Activated CD4-positive, CD25-positive, alpha-beta regulatory T cell treated with anti-CD3 and anti-CD28 coated beads, Interleukin-2, amount 50 U/mL, for 16 hours (primary cell): Measurements from ENCODE around the gene ANTXR1.
"Not testable (repeated sequence)": the region's sequence is repeated elsewhere in the genome, so short reads cannot be mapped to it uniquely, and the experiment has no call there.

Source experiments
- DNase-seq: peaks from one replicate; pipeline ENCODE4 v3.0.0-alpha.2; 2020; ENCODE audit warnings: low read depth, low spot score

ANTXR1 gene

GRCh38 chr2:69227716-69228115, 214.7 kb downstream of the ANTXR1 start:
- DNase-seq: no peak

- not testable (repeated sequence) for DNase-seq
Observed at GRCh38 chr2:69230946-69231345, 218.0 kb downstream of the ANTXR1 start.

- no peak for DNase-seq
Observed at GRCh38 chr2:69231612-69232277, 218.8 kb downstream of the ANTXR1 start.

GRCh38 chr2:69235835-69236234, 222.9 kb downstream of the ANTXR1 start:
- DNase-seq: not testable (repeated sequence)

GRCh38 chr2:69237070-69237670, 224.2 kb downstream of the ANTXR1 start:
- DNase-seq: no peak

- no peak for DNase-seq
Observed at GRCh38 chr2:69238449-69239031, 225.6 kb downstream of the ANTXR1 start.

GRCh38 chr2:69241093-69241492, 228.1 kb downstream of the ANTXR1 start:
- no peak for DNase-seq

GRCh38 chr2:69241664-69242514, 228.9 kb downstream of the ANTXR1 start:
- DNase-seq: no peak

GRCh38 chr2:69242651-69243051, 229.7 kb downstream of the ANTXR1 start:
- DNase-seq: no peak

GRCh38 chr2:69243652-69244051, 230.7 kb downstream of the ANTXR1 start:
- DNase-seq: no peak

GRCh38 chr2:69244882-69245281, 231.9 kb downstream of the ANTXR1 start:
- no peak for DNase-seq

GRCh38 chr2:69247583-69247982, 234.6 kb downstream of the ANTXR1 start:
- no peak for DNase-seq

GRCh38 chr2:69248232-69248631, 235.3 kb downstream of the ANTXR1 start:
- no peak for DNase-seq

- DNase-seq: no peak
Observed at GRCh38 chr2:69250981-69251380, 238.0 kb downstream of the ANTXR1 start.

GRCh38 chr2:69251943-69252342, 239.0 kb downstream of the ANTXR1 start:
- no peak for DNase-seq

GRCh38 chr2:69253112-69253511, 240.1 kb downstream of the ANTXR1 start:
- DNase-seq: no peak

GRCh38 chr2:69253611-69254301, 240.8 kb downstream of the ANTXR1 start:
- DNase-seq: no peak

GRCh38 chr2:69255760-69256159, 242.8 kb downstream of the ANTXR1 start:
- no peak for DNase-seq

GRCh38 chr2:69259994-69260591, 247.1 kb downstream of the ANTXR1 start:
- DNase-seq: not testable (repeated sequence)

GRCh38 chr2:69260666-69261065, 247.7 kb downstream of the ANTXR1 start:
- no peak for DNase-seq

- no peak for DNase-seq
Observed at GRCh38 chr2:69269330-69269729, 256.4 kb downstream of the ANTXR1 start.
